ENCODE results near the gene GEMIN7.

- TF ChIP-seq CTCF (IDR thresholded peaks at IDR 0.05) (no peak), POLR2A (IDR thresholded peaks at IDR 0.05) (no peak)
Measured at GRCh38 chr19:45107621-45108150, 28.6 kb downstream of the GEMIN7 start.
